Femur (tissue), 1 donor: ENCODE measurements around the gene FMO4.
"Not testable (repeated sequence)": the region's sequence is repeated elsewhere in the genome, so short reads cannot be mapped to it uniquely, and the experiment has no call there.

Experiments
- DNase-seq: peaks from one replicate; pipeline ENCODE4 v3.0.0-alpha.2; 2017

The FMO4 gene

DNA sequence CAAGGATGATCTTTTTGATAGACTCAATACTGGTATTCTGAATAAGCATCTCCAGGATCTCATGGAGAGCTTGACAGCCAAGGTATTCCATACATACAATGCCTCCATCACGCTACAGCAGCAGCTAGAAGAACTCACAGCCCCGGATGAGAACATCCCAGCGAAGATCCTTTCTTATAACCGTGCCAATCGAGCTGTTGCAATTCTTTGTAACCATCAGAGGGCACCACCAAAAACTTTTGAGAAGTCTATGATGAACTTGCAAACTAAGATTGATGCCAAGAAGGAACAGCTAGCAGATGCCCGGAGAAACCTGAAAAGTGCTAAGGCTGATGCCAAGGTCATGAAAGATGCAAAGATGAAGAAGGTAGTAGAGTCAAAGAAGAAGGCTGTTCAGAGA is 25.4 kb downstream of the FMO4 start:
- not testable (repeated sequence) for DNase-seq

GRCh38 chr1:171343727-171344472 is 29.9 kb downstream of the FMO4 start:
- DNase-seq: no peak

DNA sequence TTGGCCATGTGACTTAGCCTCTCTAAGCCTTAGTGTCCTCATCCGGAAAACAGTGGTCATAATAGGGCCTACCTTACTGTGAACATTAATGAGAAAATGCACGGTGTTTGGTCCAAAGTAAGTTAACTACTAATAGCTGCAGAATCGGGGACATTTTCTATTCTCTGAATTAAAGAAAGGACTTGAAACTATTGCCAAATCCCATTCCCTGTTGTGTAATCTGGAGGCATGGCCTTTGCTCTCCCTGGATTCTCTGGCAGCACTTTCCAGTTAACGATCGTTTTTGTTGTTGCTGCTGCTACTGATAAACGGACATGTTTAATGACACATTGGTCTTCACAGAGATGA is 30.5 kb downstream of the FMO4 start:
- no peak for DNase-seq

GRCh38 chr1:171345536-171345935 is 31.6 kb downstream of the FMO4 start:
- no peak for DNase-seq

DNA sequence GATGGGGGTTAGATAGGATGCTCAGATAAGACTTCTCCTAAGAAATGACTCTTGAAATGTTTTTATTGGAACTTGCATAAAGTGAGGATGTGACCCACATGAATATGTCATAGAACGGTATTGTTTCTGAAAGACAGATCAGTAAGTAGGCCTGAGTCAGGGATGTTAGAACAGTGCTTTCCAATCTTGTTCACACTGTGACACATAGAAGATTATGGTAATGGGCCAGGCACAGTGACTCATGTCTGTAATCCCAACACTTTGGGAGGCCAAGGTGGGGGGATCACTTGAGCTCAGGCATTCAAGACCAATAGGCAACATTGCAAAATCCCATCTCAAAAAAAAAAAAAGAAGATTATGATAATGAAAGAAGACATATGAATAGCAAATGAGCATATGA is 32.9 kb downstream of the FMO4 start:
- DNase-seq: no peak

- no peak for DNase-seq
These were observed 36.6 kb downstream of the FMO4 start for GRCh38 chr1:171350594-171350993.

- DNase-seq: no peak
These were observed 38.0 kb downstream of the FMO4 start for GRCh38 chr1:171351961-171352360.

DNA sequence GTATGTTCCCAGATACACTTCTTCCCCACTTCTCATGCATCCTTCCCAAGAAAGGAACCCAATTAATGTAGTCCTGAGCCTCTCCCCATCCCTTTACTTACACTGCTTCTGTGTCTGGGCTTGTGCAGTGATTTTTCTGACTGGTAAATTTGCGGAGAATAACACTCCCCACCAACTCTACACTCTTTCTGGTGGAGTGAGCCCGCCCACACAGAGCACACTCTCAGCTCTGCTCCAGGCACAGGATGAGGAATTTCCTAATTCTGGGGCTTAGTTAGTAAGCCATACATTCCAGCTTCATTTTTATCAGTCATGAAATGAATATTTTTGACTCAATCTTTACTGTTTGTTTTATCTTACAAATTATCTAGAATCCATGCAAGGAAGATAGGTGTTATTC is 38.6 kb downstream of the FMO4 start:
- DNase-seq: no peak

DNA sequence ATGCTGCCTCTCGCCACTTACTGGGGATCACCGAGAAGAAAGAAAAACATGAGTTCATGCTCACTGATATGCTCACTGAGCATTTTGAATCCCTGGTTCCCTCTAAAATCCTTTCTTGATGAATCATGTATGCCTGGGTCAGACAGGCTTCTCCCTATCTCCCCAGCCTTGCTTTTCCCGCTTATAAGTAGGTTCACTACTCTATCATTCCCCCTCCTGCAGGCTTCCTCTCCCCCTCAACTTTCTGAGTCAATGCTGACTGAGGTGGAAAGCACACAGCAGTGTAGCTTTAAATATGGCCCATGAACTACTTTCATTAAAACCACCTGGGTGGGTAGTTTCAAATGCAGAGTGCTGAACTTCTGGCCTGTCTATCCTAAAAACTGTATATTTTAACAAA is 41.7 kb downstream of the FMO4 start:
- DNase-seq: no peak

GRCh38 chr1:171357179-171357578 is 43.2 kb downstream of the FMO4 start:
- DNase-seq: no peak

GRCh38 chr1:171359355-171359648 is 45.3 kb downstream of the FMO4 start:
- not testable (repeated sequence) for DNase-seq

DNA sequence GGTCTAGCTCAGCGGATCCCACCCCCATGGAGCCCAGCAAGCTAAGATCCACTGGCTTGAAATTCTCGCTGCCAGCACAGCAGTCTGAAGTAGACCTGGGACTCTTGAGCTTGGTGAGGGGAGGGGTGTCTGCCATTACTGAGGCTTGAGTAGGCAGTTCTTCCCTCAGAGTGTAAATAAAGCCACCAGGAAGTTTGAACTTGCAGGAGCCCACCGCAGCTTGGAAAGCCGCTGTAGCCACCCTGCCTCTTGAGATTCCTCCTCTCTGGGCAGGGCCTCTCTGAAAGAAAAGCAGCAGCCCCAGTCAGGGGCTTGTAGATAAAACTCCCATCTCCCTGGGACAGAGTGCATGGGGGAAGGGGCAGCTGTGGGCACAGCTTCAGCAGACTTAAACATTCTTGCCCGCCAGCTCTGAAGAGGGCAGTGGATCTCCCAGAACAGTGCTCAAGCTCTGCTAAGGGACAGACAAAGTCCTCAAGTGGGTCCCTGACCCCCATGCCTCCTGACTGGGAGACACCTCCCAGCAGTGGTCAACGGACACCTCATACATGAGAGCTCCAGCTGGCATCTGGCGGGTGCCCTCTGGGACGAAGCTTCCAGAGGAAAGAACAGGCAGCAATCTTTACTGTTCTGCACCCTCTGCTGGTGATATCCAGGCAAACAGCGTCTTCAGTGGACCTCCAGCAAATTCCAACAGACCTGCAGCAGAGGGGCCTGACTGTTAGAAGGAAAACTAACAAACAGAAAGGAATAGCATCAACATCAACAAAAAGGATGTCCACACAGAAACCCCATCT is 45.9 kb downstream of the FMO4 start:
- not testable (repeated sequence) for DNase-seq

DNA sequence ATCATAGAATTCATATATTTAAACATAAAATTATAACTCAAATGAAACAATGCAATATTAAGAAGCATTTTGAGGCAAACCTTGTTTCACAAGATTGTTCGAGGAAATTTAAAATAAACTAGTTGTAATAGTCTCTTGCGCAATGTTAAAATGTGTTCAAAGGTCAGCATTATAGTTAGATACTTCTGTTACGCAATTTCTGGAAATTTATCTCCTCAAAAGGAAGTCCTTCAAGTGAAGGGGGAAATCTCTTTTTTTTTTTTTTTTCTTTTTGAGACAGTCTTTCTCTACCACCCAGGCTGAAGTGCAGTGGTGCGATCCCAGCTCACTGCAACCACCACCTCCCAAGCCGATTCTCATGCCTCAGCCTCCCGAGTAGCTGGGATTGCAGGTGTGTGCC is 52.1 kb downstream of the FMO4 start:
- no peak for DNase-seq

GRCh38 chr1:171366816-171367215 is 52.8 kb downstream of the FMO4 start:
- DNase-seq: no peak

DNA sequence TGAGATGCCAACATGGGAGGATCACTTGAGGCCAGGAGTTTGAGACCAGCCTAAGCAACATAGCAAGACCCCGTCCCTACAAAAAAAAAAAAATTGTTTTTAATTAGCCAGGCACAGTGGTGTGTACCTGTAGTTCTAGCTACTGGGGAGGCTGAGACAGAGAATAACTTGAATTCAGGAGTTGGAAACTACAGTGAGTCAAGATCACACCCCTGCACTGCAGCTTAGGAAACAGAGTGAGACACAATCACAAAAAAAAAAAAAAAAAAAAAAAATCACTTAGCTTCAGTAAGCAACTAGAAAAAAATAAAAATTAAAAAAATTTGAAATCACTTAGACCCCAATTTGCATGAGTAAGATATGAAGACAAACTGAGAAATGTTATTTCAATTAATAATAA is 53.5 kb downstream of the FMO4 start:
- no peak for DNase-seq

DNA sequence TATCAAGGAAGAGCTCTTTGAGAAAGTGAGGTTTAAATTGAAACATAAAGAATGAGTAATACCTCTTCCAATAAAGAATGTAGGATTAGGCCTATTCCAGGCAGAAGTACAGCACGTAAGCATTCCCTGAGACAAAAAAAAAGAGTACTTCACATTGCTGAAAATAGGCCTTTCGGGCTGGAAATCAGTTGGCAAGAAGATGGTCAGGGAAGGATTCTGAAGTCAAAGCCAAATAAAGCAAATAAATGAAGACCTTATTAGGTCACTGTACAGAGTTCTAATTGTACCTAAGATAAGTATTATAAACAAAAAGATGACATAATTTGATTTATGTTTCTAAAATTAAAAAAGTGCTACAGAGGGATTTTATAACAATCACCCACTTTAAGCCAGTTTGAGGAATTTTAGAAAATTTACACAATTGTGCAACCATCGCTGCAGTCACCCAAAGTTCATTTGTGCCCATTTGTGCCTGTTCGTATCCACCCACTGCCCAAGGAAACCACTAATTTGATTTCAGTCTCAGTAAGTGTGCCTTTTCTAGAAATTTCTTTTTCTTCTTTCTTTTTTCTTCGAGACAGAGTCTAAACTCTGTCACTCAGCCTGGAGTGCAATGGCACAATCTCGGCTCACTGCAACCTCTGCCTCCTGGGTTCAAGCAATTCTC is 58.6 kb downstream of the FMO4 start:
- DNase-seq: no peak

GRCh38 chr1:171373357-171374122 is 59.6 kb downstream of the FMO4 start:
- DNase-seq: not testable (repeated sequence)

GRCh38 chr1:171379846-171380245 is 65.9 kb downstream of the FMO4 start:
- no peak for DNase-seq

DNA sequence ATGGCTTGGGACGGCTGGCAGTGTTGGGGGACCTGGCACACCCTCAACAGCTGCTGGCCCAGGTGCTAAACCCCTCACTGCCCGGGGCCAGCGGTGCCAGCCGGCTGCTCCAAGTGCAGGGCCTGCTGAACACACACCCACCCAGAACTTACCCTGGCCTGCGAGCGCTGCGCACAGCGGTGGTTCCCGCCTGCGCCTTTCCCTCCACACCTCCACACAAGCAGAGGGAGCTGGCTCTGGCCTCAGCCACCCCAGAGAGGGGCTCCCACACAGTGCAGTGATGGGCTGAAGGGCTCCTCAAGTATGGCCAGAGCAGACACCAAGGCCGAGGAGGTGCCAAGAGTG is 67.9 kb downstream of the FMO4 start:
- no peak for DNase-seq

DNA sequence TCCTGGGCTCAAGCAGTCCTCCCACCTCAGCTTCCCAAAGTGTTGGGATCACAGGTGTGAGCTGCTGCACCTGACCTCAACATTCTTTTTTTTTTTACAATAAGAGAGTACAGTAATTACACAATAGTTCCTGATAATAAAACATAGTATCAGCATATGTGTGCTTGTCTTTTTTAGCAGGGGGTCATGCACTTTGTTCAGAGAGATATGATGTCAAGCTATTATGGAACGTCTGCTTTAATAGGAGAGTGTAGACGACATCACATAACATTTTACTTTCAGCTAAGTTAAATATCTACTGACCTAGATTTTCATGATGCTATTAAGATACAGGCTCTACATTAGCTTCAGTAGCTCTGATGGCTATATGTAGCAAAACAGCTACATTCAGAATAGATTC is 70.5 kb downstream of the FMO4 start:
- DNase-seq: no peak

DNA sequence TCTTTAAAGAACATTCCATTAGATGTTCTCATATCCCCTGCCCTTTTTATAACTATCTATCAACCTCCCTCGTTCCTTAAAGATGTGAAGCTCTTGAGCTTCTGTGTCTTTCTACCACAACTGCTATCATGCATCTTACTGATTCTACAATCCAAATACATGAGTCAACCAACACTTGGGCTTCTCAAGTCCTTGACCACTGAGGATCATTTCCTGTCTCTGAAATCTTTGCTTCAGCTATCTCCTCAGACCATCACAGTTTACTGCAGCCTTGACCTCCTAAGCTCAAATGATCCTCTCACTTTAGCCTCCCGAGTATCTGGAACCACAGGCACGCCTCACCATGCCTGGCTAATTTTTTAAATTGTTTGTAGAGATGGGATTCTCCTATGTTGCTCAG is 75.2 kb downstream of the FMO4 start:
- no peak for DNase-seq

- not testable (repeated sequence) for DNase-seq
These were observed 76.8 kb downstream of the FMO4 start for GRCh38 chr1:171390740-171391139.
